Colonic mucosa (tissue), 4 donors: Measurements from ENCODE around the gene OR13G1. TPM values are rescaled to one million over a fixed set of nuclear protein-coding genes. Genes with fewer than 3 reads are reported as not detected.
"Not testable (repeated sequence)": the region's sequence is repeated elsewhere in the genome, so short reads cannot be mapped to it uniquely, and the experiment has no call there.

Experiments used
- DNase-seq: peaks from one replicate; pipeline ENCODE4 v3.0.0-alpha.2; 2020
- H3K27ac ChIP-seq: fragments of 200-600 bp; one replicate; pipeline ENCODE4 v1.8.0; 2021
- H3K27me3 ChIP-seq: fragments of 200-600 bp; one replicate; pipeline ENCODE4 v1.8.0; 2021
- H3K36me3 ChIP-seq: fragments of 200-600 bp; one replicate; pipeline ENCODE4 v1.8.0; 2021
- H3K4me1 ChIP-seq: fragments of 200-600 bp; one replicate; pipeline ENCODE4 v1.8.0; 2021; ENCODE audit warnings: mild to moderate bottlenecking
- H3K4me3 ChIP-seq: fragments of 200-600 bp; one replicate; pipeline ENCODE4 v1.8.0; 2021
- H3K9ac ChIP-seq, 2 donors: one replicate each; pipeline ENCODE4 v1.7.0; 2013; ENCODE audit warnings: control low read depth in 2 of 2, low read depth in 2 of 2, low read length in 2 of 2
- H3K9me3 ChIP-seq: fragments of 200-600 bp; one replicate; pipeline ENCODE4 v1.8.0; 2021
- intact Hi-C: fragments of 100-400 bp; cut with DNase I; formaldehyde crosslinking; loops from one replicate; pipeline ENCODE4 v1.14.1; 2022
- total RNA-seq, 2 donors: library from RNA; stranded (reverse); fragmentation: NEBNext Ultra II Directional in 1 of 2; extraction: Animal tissue kit (Norgen Biotek cat#: 25700) in 1 of 2; gene quantifications; one replicate each; pipeline ENCODE4 v1.2.1, GENCODE V29; 2021
- TF ChIP-seq, protein P1 (sequence below): fragments of 200-600 bp; IDR thresholded peaks from one replicate; pipeline ENCODE4 v1.8.0; 2022; ENCODE audit warnings: antibody characterized with exemption, mild to moderate bottlenecking
- donor health status: healthy.
- donor health status: DM: no; HTN: no; CAD: no.
- donor health status: DM: no; HTN: no; CAD: no.

The OR13G1 gene, protein sequence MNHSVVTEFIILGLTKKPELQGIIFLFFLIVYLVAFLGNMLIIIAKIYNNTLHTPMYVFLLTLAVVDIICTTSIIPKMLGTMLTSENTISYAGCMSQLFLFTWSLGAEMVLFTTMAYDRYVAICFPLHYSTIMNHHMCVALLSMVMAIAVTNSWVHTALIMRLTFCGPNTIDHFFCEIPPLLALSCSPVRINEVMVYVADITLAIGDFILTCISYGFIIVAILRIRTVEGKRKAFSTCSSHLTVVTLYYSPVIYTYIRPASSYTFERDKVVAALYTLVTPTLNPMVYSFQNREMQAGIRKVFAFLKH
- not detected for total RNA-seq

DNA sequence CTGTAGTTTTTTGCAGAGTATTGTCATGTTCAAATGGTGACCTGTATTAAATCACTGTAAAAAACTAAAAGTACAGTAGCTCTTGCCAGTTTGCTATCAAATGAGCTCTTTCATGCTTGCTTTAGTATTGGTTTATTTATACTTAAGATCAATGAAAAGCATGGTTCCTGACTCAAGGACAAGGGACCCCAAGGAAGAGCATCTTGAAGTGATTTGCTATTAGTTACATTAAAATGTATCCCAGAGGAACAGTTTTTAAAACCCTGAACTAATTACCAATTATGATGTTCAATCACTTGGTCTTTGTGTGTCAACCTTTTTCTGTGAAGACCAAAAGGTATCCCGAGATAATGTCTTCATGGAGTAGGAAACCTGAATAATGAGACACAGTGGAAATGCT is at the start of gene OR13G1:
Gene OR13G1, minus strand, starts transcription at position 101 of the 400 bp plus-strand sequence. CDS start 6,698 bp downstream, outside the sequence.
- no peak within 1 kb of the TSS for H3K9ac ChIP-seq
- no peaks in the 10 kb centered on the region for H3K9me3 ChIP-seq
- intact Hi-C loops, result no loop called here
- no peaks in the 10 kb centered on the region for H3K4me1 ChIP-seq
- TF ChIP-seq, protein P1, sequence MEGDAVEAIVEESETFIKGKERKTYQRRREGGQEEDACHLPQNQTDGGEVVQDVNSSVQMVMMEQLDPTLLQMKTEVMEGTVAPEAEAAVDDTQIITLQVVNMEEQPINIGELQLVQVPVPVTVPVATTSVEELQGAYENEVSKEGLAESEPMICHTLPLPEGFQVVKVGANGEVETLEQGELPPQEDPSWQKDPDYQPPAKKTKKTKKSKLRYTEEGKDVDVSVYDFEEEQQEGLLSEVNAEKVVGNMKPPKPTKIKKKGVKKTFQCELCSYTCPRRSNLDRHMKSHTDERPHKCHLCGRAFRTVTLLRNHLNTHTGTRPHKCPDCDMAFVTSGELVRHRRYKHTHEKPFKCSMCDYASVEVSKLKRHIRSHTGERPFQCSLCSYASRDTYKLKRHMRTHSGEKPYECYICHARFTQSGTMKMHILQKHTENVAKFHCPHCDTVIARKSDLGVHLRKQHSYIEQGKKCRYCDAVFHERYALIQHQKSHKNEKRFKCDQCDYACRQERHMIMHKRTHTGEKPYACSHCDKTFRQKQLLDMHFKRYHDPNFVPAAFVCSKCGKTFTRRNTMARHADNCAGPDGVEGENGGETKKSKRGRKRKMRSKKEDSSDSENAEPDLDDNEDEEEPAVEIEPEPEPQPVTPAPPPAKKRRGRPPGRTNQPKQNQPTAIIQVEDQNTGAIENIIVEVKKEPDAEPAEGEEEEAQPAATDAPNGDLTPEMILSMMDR, result no peak
- no peak within 1 kb of the TSS for H3K27ac ChIP-seq
- no peak for DNase-seq
- no peak within 1 kb of the TSS for H3K4me3 ChIP-seq
- H3K36me3 ChIP-seq, result no peaks in the 10 kb centered on the region
- H3K27me3 ChIP-seq, result no peaks in the 10 kb centered on the region

DNA sequence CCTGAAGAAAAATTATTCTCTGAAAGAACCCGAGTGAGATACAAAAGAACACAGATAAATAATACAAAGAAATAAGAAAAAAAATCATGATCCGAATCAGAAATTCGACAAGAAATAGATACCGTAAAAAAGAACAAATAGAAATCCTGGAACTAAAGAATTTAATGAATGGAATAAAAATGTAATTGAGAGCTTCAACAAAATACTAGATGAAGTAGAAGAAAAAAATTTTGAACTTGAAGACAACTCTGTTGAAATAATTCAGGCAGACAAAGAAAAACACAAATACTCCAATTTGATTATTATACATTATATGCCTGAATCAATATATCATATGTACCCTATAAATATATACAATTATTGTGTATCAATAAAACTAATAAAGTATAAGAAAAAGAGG is 41.7 kb upstream of the OR13G1 start:
- Histone ChIP-seq H3K4me1 (no peaks in the 10 kb centered on the region), H3K27ac (no peak overlapping the region), H3K9me3 (no peaks in the 10 kb centered on the region), H3K36me3 (no peaks in the 10 kb centered on the region), H3K9ac (no peak overlapping the region), H3K27me3 (no peaks in the 10 kb centered on the region), H3K4me3 (no peak overlapping the region)
- TF ChIP-seq, protein P1, result no peak
- intact Hi-C loops, result no loop called here
- DNase-seq, result no peak

DNA sequence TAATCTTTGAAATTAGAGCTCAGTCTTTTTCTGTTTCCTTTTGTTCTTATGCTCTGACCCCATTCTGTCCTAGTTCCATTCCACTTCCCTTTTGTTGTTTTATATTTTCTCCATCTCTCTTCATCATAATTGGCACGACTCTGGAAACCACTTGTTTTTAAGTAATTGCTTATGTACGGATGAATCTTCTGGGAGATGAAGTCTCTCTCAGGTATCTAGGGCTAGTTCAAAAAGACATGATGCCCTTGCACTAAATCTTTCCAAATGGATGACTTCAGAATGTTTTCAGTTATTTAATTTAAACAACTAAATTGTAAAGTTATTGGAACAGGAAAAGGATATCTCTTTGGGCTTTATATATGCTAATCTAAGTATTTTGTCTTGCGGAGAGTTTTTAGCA is 37.0 kb upstream of the OR13G1 start, which contains the start of gene OR6F1:
Gene OR6F1, minus strand, starts transcription at position 101 of the 400 bp plus-strand sequence. CDS start 3,891 bp downstream, outside the sequence.
- no peaks in the 10 kb centered on the region for H3K9me3 ChIP-seq
- H3K4me3 ChIP-seq, result no peak within 1 kb of the TSS
- no peaks in the 10 kb centered on the region for H3K36me3 ChIP-seq
- TF ChIP-seq, protein P1, result no peak
- no peak for DNase-seq
- H3K9ac ChIP-seq, result no peak within 1 kb of the TSS
- no peaks in the 10 kb centered on the region for H3K4me1 ChIP-seq
- no peaks in the 10 kb centered on the region for H3K27me3 ChIP-seq
- intact Hi-C loops, result no loop called here
- no peak within 1 kb of the TSS for H3K27ac ChIP-seq

DNA sequence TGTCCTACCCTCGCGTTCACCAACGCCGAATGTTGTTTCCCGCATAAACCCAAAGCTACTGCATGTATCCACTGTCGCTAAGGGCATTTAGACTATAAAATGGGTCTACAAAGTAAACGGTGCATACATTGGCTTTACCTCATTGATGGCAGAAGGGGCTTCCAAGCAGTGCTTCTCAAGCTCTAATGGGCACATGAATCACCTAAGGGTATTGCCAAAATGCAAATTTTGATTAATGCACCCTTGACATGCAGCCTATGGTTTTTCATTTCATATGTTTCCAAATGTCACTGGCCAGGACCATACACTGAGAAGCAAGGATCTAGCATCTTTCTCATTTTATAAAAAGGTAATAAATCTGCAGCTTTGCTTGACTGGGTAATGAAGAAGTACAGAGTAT is 34.2 kb upstream of the OR13G1 start:
- no peaks in the 10 kb centered on the region for H3K27me3 ChIP-seq
- no peak overlapping the region for H3K4me3 ChIP-seq
- intact Hi-C loops, result no loop called here
- DNase-seq, result no peak
- H3K9ac ChIP-seq, result no peak overlapping the region
- TF ChIP-seq, protein P1, result no peak
- H3K27ac ChIP-seq, result no peak overlapping the region
- no peaks in the 10 kb centered on the region for H3K9me3 ChIP-seq
- H3K36me3 ChIP-seq, result no peaks in the 10 kb centered on the region
- H3K4me1 ChIP-seq, result no peaks in the 10 kb centered on the region

DNA sequence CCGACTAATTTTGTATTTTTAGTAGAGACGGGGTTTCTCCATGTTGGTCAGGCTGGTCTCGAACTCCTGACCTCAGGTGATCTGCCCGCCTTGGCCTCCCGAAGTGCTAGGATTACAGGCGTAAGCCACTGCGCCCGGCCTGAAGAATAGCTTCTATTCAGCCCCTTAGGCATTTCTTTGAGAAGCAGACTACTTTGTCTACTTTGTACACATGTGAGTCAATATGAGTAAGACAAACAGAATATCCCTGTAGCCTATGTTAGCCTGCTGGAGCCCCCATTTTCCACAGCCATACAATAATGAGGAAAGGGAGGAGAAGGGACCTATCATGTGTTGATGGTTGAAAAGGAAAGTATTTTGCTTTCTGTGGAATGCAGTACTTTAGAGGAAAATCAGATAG is 31.1 kb upstream of the OR13G1 start:
- DNase-seq, intact Hi-C loops: not testable (repeated sequence)

DNA sequence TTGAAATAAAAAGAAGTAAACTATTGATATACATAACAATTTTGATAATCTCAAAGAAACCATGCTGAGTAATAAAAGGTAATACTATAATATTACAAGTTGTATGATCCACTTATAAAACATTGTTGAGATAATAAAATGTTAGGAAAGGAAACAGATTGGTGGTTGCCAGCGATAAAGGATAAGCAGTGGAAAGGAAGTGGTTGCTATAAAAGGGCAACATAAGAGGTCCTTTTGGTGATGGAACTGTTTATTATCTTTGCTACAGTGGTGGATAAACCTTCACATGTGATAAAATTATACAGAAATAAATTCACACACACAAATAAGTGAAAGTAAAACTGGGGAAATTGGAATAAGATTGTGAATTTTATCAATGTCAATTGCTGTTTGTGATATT is 21.8 kb upstream of the OR13G1 start:
- Histone ChIP-seq H3K27me3 (no peaks in the 10 kb centered on the region), H3K4me3 (no peak overlapping the region), H3K9me3 (no peaks in the 10 kb centered on the region), H3K36me3 (no peaks in the 10 kb centered on the region), H3K9ac (no peak overlapping the region), H3K4me1 (no peaks in the 10 kb centered on the region), H3K27ac (no peak overlapping the region)
- DNase-seq, result no peak
- TF ChIP-seq, protein P1, result no peak
- intact Hi-C loops, result no loop called here

More for the DNA sequence above, 31.1 kb upstream of the OR13G1 start:
- H3K4me1 ChIP-seq, H3K9me3 ChIP-seq, H3K9ac ChIP-seq, H3K36me3 ChIP-seq, H3K27ac ChIP-seq, H3K4me3 ChIP-seq, H3K27me3 ChIP-seq: not testable (repeated sequence)
